ENCODE data around the gene RAB17.

The RAB17 gene

DNA sequence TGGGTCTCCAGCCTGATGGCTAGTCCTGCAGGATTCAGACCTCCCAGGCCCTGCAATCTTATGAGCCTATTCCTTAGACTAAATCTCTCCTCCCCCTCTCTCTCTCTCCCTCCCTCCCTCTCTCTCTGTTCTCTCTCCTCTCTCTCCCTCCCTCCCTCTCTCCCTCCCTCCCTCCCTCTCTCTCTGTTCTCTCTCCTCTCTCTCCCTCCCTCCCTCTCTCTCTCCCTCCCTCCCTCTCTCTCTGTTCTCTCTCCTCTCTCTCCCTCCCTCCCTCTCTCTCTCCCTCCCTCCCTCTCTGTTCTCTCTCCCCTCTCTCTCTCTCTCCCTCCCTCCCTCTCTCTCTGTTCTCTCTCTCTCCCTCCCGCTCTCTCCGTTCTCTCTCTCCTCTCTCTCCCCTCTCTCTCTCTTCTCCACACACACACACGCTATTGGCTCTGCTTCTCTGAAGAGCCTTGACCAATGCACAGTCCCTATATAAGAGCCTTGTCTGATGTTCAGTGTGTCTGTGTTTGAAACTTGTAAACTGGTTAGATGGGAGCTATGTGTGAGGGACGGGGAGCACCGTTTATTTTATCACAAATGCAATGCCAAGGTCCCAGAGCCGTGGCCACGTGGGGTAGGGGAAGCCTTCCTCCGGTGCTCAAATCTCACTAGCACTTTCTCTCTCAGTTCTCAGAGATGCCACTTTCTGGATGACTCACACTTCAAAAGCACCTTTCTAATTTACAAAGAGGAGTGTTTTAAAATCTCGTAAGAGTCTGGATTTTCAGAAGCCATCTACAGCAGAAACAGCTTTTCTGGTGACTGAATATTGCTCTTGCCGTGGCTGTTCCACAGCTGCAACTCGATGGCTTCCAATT, 33.5 kb downstream of the RAB17 start:
- no peak for DNase-seq (ENCODE audit: low read depth)
- TF ChIP-seq, protein P1, sequence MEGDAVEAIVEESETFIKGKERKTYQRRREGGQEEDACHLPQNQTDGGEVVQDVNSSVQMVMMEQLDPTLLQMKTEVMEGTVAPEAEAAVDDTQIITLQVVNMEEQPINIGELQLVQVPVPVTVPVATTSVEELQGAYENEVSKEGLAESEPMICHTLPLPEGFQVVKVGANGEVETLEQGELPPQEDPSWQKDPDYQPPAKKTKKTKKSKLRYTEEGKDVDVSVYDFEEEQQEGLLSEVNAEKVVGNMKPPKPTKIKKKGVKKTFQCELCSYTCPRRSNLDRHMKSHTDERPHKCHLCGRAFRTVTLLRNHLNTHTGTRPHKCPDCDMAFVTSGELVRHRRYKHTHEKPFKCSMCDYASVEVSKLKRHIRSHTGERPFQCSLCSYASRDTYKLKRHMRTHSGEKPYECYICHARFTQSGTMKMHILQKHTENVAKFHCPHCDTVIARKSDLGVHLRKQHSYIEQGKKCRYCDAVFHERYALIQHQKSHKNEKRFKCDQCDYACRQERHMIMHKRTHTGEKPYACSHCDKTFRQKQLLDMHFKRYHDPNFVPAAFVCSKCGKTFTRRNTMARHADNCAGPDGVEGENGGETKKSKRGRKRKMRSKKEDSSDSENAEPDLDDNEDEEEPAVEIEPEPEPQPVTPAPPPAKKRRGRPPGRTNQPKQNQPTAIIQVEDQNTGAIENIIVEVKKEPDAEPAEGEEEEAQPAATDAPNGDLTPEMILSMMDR (conservative IDR thresholded peaks at IDR 0.05; ENCODE audit: low read depth, low read length) = no peak

DNA sequence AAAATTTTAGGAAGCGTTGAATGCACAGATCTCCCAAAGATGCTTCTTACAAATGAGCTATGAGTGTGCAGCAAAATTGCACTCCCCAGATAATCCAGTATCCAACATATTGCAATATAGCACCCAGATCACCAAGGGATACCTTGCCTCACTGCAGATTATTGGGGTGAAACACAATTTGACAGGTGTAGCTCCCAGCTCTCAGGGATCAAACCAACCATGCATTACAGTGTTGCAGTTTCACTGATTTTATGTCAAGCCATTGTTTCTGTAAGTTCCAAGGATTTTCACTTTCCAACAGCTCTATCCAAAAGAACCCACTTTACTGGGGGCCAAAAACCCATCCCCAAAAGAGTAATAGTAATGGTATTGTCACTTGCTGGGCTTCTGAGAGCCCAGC, 35.0 kb downstream of the RAB17 start:
- TF ChIP-seq, protein P1 (conservative IDR thresholded peaks at IDR 0.05; ENCODE audit: low read depth, low read length) = no peak
- H3K4me3 ChIP-seq (ENCODE audit: low read depth, low read length) = no peak overlapping the region
- DNase-seq (ENCODE audit: low read depth) = no peak

More for the DNA sequence above, 33.5 kb downstream of the RAB17 start:
- H3K4me3 ChIP-seq (ENCODE audit: low read depth, low read length) = no peak overlapping the region

DNA sequence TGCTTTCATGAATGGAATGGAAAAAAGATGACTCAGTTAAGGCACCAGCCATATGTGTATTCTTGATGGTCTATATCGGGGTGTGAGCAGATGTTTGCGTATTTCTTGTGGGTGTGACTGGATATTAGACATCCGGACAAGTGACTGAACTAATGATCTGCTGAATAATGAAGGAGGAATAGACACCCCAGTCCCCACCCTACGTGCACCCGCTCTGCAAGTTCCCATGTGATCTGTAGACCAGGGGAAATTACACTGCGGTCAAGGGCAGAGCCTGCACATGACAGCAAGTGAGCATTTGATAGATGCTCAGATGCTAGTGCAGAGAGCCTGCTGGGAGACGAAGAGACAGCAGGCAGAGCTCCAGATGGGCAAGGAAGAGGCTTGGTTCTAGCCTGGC, 36.6 kb downstream of the RAB17 start:
- no peak for DNase-seq (ENCODE audit: low read depth)
- H3K4me3 ChIP-seq (ENCODE audit: low read depth, low read length) = no peak overlapping the region
- TF ChIP-seq, protein P1 (conservative IDR thresholded peaks at IDR 0.05; ENCODE audit: low read depth, low read length) = no peak

DNA sequence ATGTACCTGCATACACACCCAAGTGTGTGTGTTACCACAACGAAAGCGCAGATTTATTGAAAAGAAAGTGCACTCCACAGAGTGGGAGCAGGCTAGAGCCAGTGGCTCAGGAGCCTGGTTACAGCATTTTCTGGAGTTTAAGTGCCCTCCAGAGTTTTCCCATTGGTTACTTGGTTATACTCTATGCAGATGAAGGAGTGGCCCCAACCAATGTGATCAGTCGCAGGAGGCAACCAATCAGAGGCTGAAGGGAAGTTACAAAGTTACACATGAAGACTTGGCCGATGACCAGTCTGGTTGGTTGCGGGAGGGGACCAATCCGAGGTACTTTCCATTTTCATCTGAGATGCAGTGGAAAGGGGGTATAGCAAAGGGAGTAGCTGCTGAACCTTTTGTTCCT, 37.6 kb downstream of the RAB17 start:
- no peak overlapping the region for H3K4me3 ChIP-seq (ENCODE audit: low read depth, low read length)
- DNase-seq (ENCODE audit: low read depth) = no peak
- TF ChIP-seq, protein P1 (conservative IDR thresholded peaks at IDR 0.05; ENCODE audit: low read depth, low read length) = no peak

DNA sequence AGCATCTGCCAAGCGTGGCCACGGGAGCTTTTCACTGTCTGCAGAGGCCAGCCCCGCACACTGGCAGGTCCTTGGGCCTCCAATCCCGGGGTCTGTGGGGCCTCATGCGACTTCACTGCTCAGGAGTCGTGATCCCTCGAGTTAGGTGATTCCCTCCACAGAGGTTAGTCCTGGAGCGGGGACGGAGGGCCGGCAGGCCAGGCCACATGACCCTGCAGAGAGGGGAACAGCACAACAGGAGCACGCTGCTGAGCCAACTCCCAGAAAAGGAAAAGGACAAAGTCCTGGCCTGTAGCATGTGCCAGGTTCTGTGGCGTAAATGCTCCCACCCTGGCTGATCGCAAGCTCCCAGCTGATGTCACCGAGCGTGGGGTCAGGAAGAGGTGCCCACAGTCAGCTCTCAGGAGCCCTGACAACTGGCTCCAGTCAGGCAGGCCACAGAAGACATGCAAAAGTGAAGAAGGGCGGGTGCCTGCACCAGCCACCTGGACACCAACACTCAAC, 39.4 kb downstream of the RAB17 start:
- H3K4me3 ChIP-seq (ENCODE audit: low read depth, low read length) = no peak overlapping the region
- TF ChIP-seq, protein P1 (conservative IDR thresholded peaks at IDR 0.05; ENCODE audit: low read depth, low read length) = no peak
- no peak for DNase-seq (ENCODE audit: low read depth)

DNA sequence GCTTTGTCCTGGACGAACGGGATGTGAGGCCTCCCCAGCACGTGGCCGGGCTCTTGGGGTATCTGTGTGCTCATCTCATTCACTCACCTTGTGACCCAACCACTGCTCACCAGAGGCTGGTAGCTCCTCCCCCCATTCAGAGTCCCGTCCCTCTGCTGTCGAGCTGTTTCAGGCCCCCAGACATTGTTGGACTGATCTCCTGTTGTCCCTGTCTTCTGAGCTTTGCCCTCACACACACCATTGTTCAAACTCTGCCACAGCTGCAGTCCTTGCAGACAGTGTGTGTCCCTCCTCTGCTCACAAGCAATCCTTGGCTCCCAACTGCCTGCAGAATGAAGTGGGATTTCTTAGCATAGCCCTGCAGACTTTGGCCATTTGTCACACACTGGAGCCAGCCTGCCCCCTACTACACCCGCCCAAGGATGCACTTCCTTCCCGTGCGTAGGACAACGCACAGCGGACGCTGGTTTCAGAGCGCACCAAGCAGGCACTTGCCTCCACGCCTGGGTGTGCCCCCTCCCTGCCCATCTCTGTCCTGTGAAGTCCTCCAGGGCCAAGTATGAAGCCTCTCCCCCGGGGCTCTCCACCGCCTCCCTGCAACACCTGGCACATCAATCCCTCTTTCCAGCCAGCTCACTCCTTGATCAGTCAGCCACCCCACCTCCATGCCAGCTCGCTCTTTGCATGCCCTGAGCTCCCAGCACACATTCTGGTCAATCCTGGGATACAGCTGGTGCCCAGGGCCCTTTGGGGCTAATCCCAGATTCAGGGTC, 40.7 kb downstream of the RAB17 start:
- no peak overlapping the region for H3K4me3 ChIP-seq (ENCODE audit: low read depth, low read length)
- DNase-seq (ENCODE audit: low read depth) = no peak
- TF ChIP-seq, protein P1 (conservative IDR thresholded peaks at IDR 0.05; ENCODE audit: low read depth, low read length) = no peak
